Thoracic aorta (tissue), 2 donors: ENCODE results near the gene NF1. TPM values are rescaled to one million over a fixed set of nuclear protein-coding genes. Genes with fewer than 3 reads are reported as not detected.
"Not testable (repeated sequence)": the region's sequence is repeated elsewhere in the genome, so short reads cannot be mapped to it uniquely, and the experiment has no call there.

Experiments used
- ATAC-seq: fragments of 150-250 bp; one replicate; pipeline ENCODE4 v1.8.0; 2017; ENCODE audit warnings: low read depth; ENCODE audit not compliant: insufficient number of reproducible peaks, low FRiP score
- DNase-seq: peaks from one replicate; pipeline ENCODE4 v3.0.0-alpha.2; 2020; ENCODE audit warnings: low spot score
- H3K27ac ChIP-seq, 2 donors: fragments of 200-600 bp; sonication (generic); 1 replicate in 1 of 2; 2 replicates in 1 of 2; pipeline ENCODE4 v1.5.1; 2016; ENCODE audit warnings: mild to moderate bottlenecking in 2 of 2, moderate library complexity in 2 of 2
- H3K27me3 ChIP-seq: fragments of 200-600 bp; sonication (generic); replicated peaks from 2 replicates; pipeline ENCODE4 v1.6.0; 2016; ENCODE audit warnings: mild to moderate bottlenecking; ENCODE audit not compliant: insufficient read depth
- H3K36me3 ChIP-seq: fragments of 200-600 bp; sonication (generic); one replicate; pipeline ENCODE4 v1.5.1; 2016
- H3K4me1 ChIP-seq, 2 donors: fragments of 200-600 bp; sonication (generic); 1 replicate in 1 of 2; 2 replicates in 1 of 2; pipeline versions ENCODE4 v1.5.1 to v1.6.0; 2016; ENCODE audit warnings: low read depth in 2 of 2, mild to moderate bottlenecking in 1 of 2; ENCODE audit not compliant: control insufficient read depth in 1 of 2
- H3K4me3 ChIP-seq: fragments of 200-600 bp; sonication (generic); 2 replicates; pipeline ENCODE4 v1.5.1; 2016; ENCODE audit warnings: mild to moderate bottlenecking
- H3K9me3 ChIP-seq: fragments of 200-600 bp; sonication (generic); 2 replicates; pipeline ENCODE4 v1.5.1; 2016
- total RNA-seq, 2 donors: library from RNA; depleted of rRNA; stranded (reverse); fragments of >200 nt; gene quantifications; one replicate each; pipeline versions ENCODE4 v1.1.0 to v1.2.3, GENCODE V29; 2016
- TF ChIP-seq, protein P1 (sequence below): fragments of 200-600 bp; sonication (generic); IDR thresholded peaks from one replicate; pipeline ENCODE4 v1.5.1; 2019; ENCODE audit warnings: antibody characterized with exemption

The NF1 gene
- total RNA-seq, 2 donors from 2014 or later = 60.9 to 105 TPM

DNA sequence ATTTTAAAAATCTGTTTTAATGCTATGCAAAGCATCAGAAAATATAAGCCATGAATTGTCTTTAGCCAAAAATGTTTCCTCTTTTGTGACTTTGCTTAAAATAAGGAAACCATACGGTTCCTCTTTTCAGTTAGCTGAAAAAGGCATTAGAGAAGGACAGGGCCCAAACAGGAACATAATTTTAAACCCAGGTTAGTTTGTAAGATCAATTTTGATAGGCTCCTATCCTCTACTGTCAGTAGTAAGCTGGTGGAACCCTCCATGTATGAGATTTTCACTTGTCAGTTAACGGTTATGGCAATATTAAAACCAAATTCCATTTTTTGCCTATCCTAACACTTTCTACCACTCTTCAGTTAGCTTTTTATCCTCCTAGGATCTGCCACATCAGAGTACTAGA lies 214.8 kb downstream of the NF1 start:
- peak overlapping the region in 1 of 2 donors; percentile 28 for H3K27ac ChIP-seq

DNA sequence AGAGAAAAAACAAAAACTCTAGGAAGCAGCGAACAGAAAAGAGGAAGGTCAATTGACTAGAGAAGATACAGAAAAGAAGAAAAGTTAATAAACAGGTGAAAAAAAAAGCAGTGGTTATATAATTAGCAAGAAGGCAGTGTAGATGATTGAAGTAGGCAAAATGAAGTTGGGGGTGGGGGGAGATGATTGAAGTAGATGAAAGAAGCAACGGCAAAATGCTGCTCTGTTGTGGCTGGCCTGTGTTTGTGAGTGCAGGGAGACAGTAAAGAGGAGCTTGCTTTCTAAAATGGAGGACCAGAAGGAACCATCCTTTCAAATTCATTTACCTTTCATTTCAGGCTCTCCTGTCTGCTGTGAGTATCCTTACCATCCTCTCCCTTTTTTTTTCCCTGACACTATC lies 215.5 kb downstream of the NF1 start:
- H3K4me3 ChIP-seq = peak overlapping the region; percentile 65
- no peaks in the 10 kb centered on the region for H3K9me3 ChIP-seq
- H3K27ac ChIP-seq = peak overlapping the region in 1 of 2 donors; percentile 28
- H3K36me3 ChIP-seq = no peaks in the 10 kb centered on the region
- DNase-seq = no peak
- no peaks in the 10 kb centered on the region for H3K27me3 ChIP-seq
- no peaks in the 10 kb centered on the region for H3K4me1 ChIP-seq
- no peak for ATAC-seq
- TF ChIP-seq, protein P1, sequence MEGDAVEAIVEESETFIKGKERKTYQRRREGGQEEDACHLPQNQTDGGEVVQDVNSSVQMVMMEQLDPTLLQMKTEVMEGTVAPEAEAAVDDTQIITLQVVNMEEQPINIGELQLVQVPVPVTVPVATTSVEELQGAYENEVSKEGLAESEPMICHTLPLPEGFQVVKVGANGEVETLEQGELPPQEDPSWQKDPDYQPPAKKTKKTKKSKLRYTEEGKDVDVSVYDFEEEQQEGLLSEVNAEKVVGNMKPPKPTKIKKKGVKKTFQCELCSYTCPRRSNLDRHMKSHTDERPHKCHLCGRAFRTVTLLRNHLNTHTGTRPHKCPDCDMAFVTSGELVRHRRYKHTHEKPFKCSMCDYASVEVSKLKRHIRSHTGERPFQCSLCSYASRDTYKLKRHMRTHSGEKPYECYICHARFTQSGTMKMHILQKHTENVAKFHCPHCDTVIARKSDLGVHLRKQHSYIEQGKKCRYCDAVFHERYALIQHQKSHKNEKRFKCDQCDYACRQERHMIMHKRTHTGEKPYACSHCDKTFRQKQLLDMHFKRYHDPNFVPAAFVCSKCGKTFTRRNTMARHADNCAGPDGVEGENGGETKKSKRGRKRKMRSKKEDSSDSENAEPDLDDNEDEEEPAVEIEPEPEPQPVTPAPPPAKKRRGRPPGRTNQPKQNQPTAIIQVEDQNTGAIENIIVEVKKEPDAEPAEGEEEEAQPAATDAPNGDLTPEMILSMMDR = no peak

More for the DNA sequence above, 214.8 kb downstream of the NF1 start:
- no peak for ATAC-seq
- TF ChIP-seq, protein P1 = no peak
- no peaks in the 10 kb centered on the region for H3K9me3 ChIP-seq
- H3K4me1 ChIP-seq = no peaks in the 10 kb centered on the region
- DNase-seq = no peak
- H3K27me3 ChIP-seq = no peaks in the 10 kb centered on the region
- peak overlapping the region; percentile 65 for H3K4me3 ChIP-seq
- peaks cover 2% of the 10 kb centered on the region for H3K36me3 ChIP-seq

DNA sequence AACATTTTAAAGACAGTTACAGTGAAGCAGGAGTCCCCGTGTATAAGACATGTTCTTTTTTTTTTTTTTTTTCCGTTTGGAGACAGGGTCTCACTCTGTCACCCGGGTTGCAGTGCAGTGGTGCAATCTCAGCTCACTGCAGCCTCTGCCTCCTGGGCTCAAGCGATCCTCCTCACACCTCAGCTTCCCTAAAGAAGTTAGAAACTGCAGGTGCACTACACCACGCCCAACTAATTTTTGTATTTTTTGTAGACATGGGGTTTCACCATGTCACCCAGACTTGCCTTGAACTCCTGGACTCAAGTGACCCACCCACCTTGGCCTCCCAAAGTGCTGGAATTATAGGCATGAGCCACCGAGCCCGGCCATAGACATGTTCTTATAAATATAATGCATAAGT lies 216.1 kb downstream of the NF1 start:
- peaks cover 0 to 1% of the 10 kb centered on the region in 2 donors for H3K4me1 ChIP-seq
- no peak overlapping the region for H3K27ac ChIP-seq
- H3K9me3 ChIP-seq = no peaks in the 10 kb centered on the region
- peak overlapping the region; percentile 65 for H3K4me3 ChIP-seq
- no peaks in the 10 kb centered on the region for H3K27me3 ChIP-seq
- DNase-seq = no peak
- TF ChIP-seq, protein P1 = no peak
- no peak for ATAC-seq
- no peaks in the 10 kb centered on the region for H3K36me3 ChIP-seq

DNA sequence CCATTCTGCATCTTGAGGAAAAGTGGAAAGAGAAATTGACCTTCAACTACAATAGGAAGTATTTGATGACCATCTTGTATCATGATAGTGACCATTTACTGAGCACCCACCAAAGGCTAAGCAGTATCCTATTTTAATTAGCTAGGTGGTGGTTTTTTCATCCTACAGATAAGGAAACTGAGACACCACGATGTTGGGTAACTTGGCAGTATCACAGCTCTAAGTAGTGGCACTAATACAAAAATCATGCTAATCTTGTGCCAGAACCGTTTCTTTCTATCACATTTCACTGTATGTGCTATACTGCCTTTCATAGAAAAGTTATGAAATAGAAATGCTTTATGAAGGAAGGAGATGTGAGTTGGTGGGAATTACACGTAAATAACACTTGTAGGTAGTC lies 216.7 kb downstream of the NF1 start:
- H3K4me1 ChIP-seq = peaks cover 3 to 4% of the 10 kb centered on the region in 2 donors
- peak overlapping the region; percentile 65 for H3K4me3 ChIP-seq
- H3K27me3 ChIP-seq = no peaks in the 10 kb centered on the region
- no peaks in the 10 kb centered on the region for H3K36me3 ChIP-seq
- no peak for DNase-seq
- H3K9me3 ChIP-seq = no peaks in the 10 kb centered on the region
- H3K27ac ChIP-seq = no peak overlapping the region
- TF ChIP-seq, protein P1 = no peak
- no peak for ATAC-seq

DNA sequence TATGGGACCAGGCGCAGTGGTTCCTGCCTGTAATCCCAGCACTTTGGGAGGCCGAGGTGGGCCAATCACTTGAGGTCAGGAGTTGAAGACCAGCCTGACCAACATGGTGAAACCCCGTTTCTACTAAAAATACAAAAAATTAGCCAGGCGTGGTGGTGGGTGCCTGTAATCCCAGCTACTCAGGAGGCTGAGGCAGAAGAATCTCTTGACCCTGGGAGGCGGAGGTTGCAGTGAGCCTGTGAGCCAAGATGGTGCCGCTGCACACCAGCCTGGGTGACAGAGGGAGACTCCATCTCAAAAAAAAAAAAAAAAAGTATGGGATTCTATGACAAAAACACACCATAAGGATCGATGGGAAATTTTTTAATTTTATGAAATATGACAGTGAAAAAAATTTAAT lies 217.4 kb downstream of the NF1 start:
- H3K4me3 ChIP-seq = peak overlapping the region; percentile 65
- not testable (repeated sequence) for H3K27me3 ChIP-seq, H3K4me1 ChIP-seq, H3K9me3 ChIP-seq, H3K36me3 ChIP-seq, ATAC-seq, H3K27ac ChIP-seq, DNase-seq
